Measurements from ENCODE around the gene LMF1. TPM values are rescaled to one million over a fixed set of nuclear protein-coding genes. Genes with fewer than 3 reads are reported as not detected.

The LMF1 gene
- total RNA-seq, 1 donor from 2014 or later, result 36.1 TPM

GRCh38 chr16:977081-977701, 6.4 kb upstream of the LMF1 start:
- H3K4me1 Mint-ChIP-seq, result peaks cover 2% of the 10 kb centered on the region
- H3K36me3 Mint-ChIP-seq (ENCODE audit: low read depth), result no peaks in the 10 kb centered on the region
- no peak for DNase-seq
- H3K4me3 Mint-ChIP-seq, result no peak overlapping the region
- H3K9me3 Mint-ChIP-seq, result no peaks in the 10 kb centered on the region
- no peak overlapping the region for H3K27ac Mint-ChIP-seq
- ChIA-PET POLR2A (no interaction called here), CTCF (no interaction called here)
- ATAC-seq (ENCODE audit: low read depth), result no peak
- intact Hi-C loops (cut with micrococcal nuclease), result loop anchor here (10.0 kb wide), 1 partner anchor 638 kb away; the partner anchor contains the start of genes CRAMP1 and IFT140
- peaks cover 24% of the 10 kb centered on the region for H3K27me3 Mint-ChIP-seq
- no peak for TF ChIP-seq CTCF (IDR thresholded peaks at IDR 0.05)

GRCh38 chr16:976389-976931, 5.7 kb upstream of the LMF1 start:
- ChIA-PET POLR2A (no interaction called here), CTCF (no interaction called here)
- ATAC-seq (ENCODE audit: low read depth) (no peak), DNase-seq (no peak)
- Mint-ChIP-seq H3K36me3 (ENCODE audit: low read depth) (no peaks in the 10 kb centered on the region), H3K4me3 (no peak overlapping the region), H3K27ac (no peak overlapping the region), H3K9me3 (no peaks in the 10 kb centered on the region), H3K27me3 (peaks cover 26% of the 10 kb centered on the region), H3K4me1 (peaks cover 4% of the 10 kb centered on the region)
- intact Hi-C loops (cut with micrococcal nuclease), result loop anchor here (10.0 kb wide), 1 partner anchor 638 kb away; the partner anchor contains the start of genes CRAMP1 and IFT140
- no peak for TF ChIP-seq CTCF (IDR thresholded peaks at IDR 0.05)

GRCh38 chr16:975291-975690, 4.5 kb upstream of the LMF1 start:
- ATAC-seq (ENCODE audit: low read depth) (no peak), DNase-seq (no peak)
- no peak for TF ChIP-seq CTCF (IDR thresholded peaks at IDR 0.05)
- ChIA-PET CTCF (no interaction called here), POLR2A (interaction anchor here (0.6 kb wide), 1 partner anchor 9 kb away, joined by 3 read pairs; no protein-coding TSS in a partner anchor)
- Mint-ChIP-seq H3K9me3 (no peaks in the 10 kb centered on the region), H3K4me1 (peaks cover 5% of the 10 kb centered on the region), H3K27me3 (peaks cover 26% of the 10 kb centered on the region), H3K36me3 (ENCODE audit: low read depth) (no peaks in the 10 kb centered on the region), H3K27ac (no peak overlapping the region), H3K4me3 (no peak overlapping the region)
- intact Hi-C loops (cut with micrococcal nuclease), result loop anchor here (10.0 kb wide), 1 partner anchor 640 kb away; the partner anchor contains the start of genes CRAMP1 and IFT140

- Mint-ChIP-seq H3K4me3 (no peak overlapping the region), H3K4me1 (peaks cover 7% of the 10 kb centered on the region), H3K27me3 (peaks cover 25% of the 10 kb centered on the region), H3K27ac (no peak overlapping the region), H3K36me3 (ENCODE audit: low read depth) (no peaks in the 10 kb centered on the region), H3K9me3 (no peaks in the 10 kb centered on the region)
- no peak for TF ChIP-seq CTCF (IDR thresholded peaks at IDR 0.05)
- intact Hi-C loops (cut with micrococcal nuclease), result loop anchor here (5.0 to 10.0 kb wide), 2 partner anchors 252 to 640 kb away; partner anchors contain the start of genes ANTKMT, CRAMP1 and IFT140
- POLR2A ChIA-PET, result no interaction called here
- DNase-seq (no peak), ATAC-seq (ENCODE audit: low read depth) (no peak)
- CTCF ChIA-PET, result no interaction called here
Measured at GRCh38 chr16:974611-975261, 4.0 kb upstream of the LMF1 start.

- Mint-ChIP-seq H3K27me3 (peaks cover 24% of the 10 kb centered on the region), H3K36me3 (ENCODE audit: low read depth) (no peaks in the 10 kb centered on the region), H3K4me3 (no peak overlapping the region), H3K27ac (no peak overlapping the region), H3K9me3 (no peaks in the 10 kb centered on the region), H3K4me1 (peaks cover 12% of the 10 kb centered on the region)
- DNase-seq (no peak), ATAC-seq (ENCODE audit: low read depth) (no peak)
- ChIA-PET POLR2A (no interaction called here), CTCF (no interaction called here)
- TF ChIP-seq CTCF (IDR thresholded peaks at IDR 0.05), result no peak
- intact Hi-C loops (cut with micrococcal nuclease), result loop anchor here (5.0 to 10.0 kb wide), 2 partner anchors 252 to 641 kb away; partner anchors contain the start of genes ANTKMT, CRAMP1 and IFT140
Measured at GRCh38 chr16:974001-974601, 3.3 kb upstream of the LMF1 start.
